ENCODE measurements around the gene ADGB.

The ADGB gene

DNA sequence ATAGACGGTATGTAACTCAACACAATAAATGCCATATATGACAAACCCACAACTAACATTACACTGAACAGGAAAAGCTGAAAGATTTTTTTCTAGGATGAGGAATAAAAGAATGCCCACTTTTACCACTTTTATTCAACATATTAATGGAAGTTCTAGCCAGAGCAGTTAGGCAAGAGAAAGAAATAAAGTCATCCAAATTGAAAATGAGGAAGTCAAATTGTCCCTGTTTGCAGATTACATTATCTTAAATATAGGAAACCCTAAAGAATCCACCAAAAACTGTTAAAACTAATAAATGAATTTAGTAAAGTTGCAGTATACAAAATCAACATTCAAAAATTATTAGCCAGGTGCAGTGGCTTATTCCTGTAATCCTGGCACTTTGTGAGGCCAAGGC, 24.6 kb upstream of the ADGB start:
- Histone ChIP-seq H3K9me3 (ENCODE audit: severe bottlenecking) (no peaks in the 10 kb centered on the region), H3K27me3 (ENCODE audit: insufficient read depth, poor library complexity, severe bottlenecking) (no peaks in the 10 kb centered on the region), H3K4me3 (ENCODE audit: severe bottlenecking) (no peak overlapping the region), H3K36me3 (ENCODE audit: low read depth) (no peaks in the 10 kb centered on the region), H3K27ac (ENCODE audit: poor library complexity, severe bottlenecking) (no peak overlapping the region), H3K4me1 (ENCODE audit: insufficient read depth, poor library complexity, severe bottlenecking) (no peaks in the 10 kb centered on the region)
- DNase-seq (ENCODE audit: low spot score) (no peak), ATAC-seq (ENCODE audit: low read depth) (no peak)
- TF ChIP-seq, protein P1, sequence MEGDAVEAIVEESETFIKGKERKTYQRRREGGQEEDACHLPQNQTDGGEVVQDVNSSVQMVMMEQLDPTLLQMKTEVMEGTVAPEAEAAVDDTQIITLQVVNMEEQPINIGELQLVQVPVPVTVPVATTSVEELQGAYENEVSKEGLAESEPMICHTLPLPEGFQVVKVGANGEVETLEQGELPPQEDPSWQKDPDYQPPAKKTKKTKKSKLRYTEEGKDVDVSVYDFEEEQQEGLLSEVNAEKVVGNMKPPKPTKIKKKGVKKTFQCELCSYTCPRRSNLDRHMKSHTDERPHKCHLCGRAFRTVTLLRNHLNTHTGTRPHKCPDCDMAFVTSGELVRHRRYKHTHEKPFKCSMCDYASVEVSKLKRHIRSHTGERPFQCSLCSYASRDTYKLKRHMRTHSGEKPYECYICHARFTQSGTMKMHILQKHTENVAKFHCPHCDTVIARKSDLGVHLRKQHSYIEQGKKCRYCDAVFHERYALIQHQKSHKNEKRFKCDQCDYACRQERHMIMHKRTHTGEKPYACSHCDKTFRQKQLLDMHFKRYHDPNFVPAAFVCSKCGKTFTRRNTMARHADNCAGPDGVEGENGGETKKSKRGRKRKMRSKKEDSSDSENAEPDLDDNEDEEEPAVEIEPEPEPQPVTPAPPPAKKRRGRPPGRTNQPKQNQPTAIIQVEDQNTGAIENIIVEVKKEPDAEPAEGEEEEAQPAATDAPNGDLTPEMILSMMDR (IDR thresholded peaks at IDR 0.05; ENCODE audit: poor library complexity, severe bottlenecking): no peak

DNA sequence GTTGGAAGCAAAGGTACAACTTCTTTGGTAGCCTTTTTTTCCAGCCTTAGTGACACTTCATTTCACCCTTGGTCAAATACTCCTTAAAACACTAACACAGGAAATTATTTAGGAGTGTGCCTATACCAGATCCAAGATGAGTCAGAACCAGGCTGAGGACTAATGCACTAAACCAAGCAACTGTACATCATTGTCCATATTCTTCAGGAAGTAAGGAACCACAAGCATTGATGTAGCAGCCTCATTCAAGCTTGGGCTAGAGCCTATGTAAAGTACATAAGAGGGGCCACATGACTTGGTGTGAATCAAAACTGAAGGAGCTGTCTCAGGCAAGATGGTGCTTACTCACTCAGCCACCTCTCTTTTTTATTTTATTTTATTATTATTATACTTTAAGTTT, 20.7 kb upstream of the ADGB start:
- H3K27ac ChIP-seq (ENCODE audit: poor library complexity, severe bottlenecking): no peak overlapping the region
- no peak for DNase-seq (ENCODE audit: low spot score)
- TF ChIP-seq, protein P1 (IDR thresholded peaks at IDR 0.05; ENCODE audit: poor library complexity, severe bottlenecking): no peak

DNA sequence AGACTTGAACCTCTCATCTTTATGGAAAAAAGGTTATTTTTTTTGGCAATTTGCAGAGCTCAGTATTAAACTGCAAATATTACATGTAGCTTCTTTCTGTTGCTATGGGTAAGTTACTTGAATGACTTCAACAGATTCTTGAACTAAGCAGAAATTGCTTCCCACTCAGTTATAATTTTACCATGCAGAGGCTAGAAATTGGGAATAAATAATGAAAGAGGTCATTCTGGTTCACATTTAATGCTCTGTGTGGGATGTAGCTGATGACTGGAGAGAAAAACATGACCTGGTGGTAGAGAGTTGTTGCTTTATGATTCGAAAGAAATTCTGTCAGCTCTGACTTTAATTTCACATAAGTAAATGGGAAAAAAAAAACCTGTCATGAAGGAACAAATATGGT, 16.8 kb upstream of the ADGB start:
- Histone ChIP-seq H3K4me3 (ENCODE audit: severe bottlenecking) (no peak overlapping the region), H3K4me1 (ENCODE audit: insufficient read depth, poor library complexity, severe bottlenecking) (no peaks in the 10 kb centered on the region), H3K36me3 (ENCODE audit: low read depth) (no peaks in the 10 kb centered on the region), H3K9me3 (ENCODE audit: severe bottlenecking) (no peaks in the 10 kb centered on the region), H3K27me3 (ENCODE audit: insufficient read depth, poor library complexity, severe bottlenecking) (no peaks in the 10 kb centered on the region), H3K27ac (ENCODE audit: poor library complexity, severe bottlenecking) (no peak overlapping the region)
- TF ChIP-seq, protein P1 (IDR thresholded peaks at IDR 0.05; ENCODE audit: poor library complexity, severe bottlenecking): no peak
- DNase-seq (ENCODE audit: low spot score) (no peak), ATAC-seq (ENCODE audit: low read depth) (no peak)

More for the DNA sequence above, 20.7 kb upstream of the ADGB start:
- H3K9me3 ChIP-seq (ENCODE audit: severe bottlenecking): no peaks in the 10 kb centered on the region
- no peaks in the 10 kb centered on the region for H3K36me3 ChIP-seq (ENCODE audit: low read depth)
- ATAC-seq (ENCODE audit: low read depth): peak; percentile 60; the same call in 2 of the 3 replicates
- no peak overlapping the region for H3K4me3 ChIP-seq (ENCODE audit: severe bottlenecking)
- no peaks in the 10 kb centered on the region for H3K4me1 ChIP-seq (ENCODE audit: insufficient read depth, poor library complexity, severe bottlenecking)
- H3K27me3 ChIP-seq (ENCODE audit: insufficient read depth, poor library complexity, severe bottlenecking): no peaks in the 10 kb centered on the region

DNA sequence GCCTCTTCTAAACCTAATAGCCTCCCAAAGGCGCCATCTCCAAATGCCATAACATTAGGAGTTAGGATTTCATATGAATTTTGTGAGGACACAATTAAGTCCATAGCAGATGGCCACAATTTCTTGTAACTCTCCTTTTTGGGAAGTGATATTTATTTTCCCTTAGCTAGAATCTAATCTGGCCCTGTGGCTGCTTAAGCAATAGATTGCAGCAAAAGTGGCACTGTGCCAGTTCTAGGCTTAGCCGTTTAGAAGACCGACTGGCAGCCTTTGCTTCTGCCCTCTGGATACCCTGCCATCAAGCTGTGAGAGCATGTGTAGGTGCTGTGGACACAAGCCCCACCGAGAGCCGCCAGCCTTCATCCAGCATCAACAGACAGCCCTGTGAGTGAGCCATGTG, 15.9 kb upstream of the ADGB start:
- ATAC-seq (ENCODE audit: low read depth): no peak
- TF ChIP-seq, protein P1 (IDR thresholded peaks at IDR 0.05; ENCODE audit: poor library complexity, severe bottlenecking): no peak
- no peaks in the 10 kb centered on the region for H3K4me1 ChIP-seq (ENCODE audit: insufficient read depth, poor library complexity, severe bottlenecking)
- no peak for DNase-seq (ENCODE audit: low spot score)
- H3K27me3 ChIP-seq (ENCODE audit: insufficient read depth, poor library complexity, severe bottlenecking): no peaks in the 10 kb centered on the region
- H3K27ac ChIP-seq (ENCODE audit: poor library complexity, severe bottlenecking): no peak overlapping the region
- H3K4me3 ChIP-seq (ENCODE audit: severe bottlenecking): no peak overlapping the region
- no peaks in the 10 kb centered on the region for H3K36me3 ChIP-seq (ENCODE audit: low read depth)
- no peaks in the 10 kb centered on the region for H3K9me3 ChIP-seq (ENCODE audit: severe bottlenecking)

DNA sequence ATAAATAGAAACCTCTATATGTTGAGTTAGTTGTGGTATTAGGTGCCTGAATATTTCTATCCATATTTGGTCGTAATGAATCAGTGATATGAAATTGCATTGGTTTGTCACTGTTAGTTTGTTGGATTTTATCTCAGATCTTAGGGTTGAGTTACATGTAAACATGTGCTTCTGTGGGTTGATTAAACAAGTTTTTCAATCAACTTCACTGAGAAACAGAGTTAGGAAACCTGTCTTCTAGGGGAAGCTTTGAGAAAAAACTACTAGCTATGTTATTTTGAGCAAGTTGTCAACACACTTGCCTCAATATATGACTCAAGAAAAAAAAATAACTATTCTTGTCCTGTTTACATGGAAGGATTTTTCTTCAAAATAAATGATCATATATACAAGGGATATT, 14.8 kb upstream of the ADGB start:
- H3K27me3 ChIP-seq (ENCODE audit: insufficient read depth, poor library complexity, severe bottlenecking): no peaks in the 10 kb centered on the region
- no peak for ATAC-seq (ENCODE audit: low read depth)
- no peak overlapping the region for H3K27ac ChIP-seq (ENCODE audit: poor library complexity, severe bottlenecking)

More for the DNA sequence above, 14.8 kb upstream of the ADGB start:
- TF ChIP-seq, protein P1 (IDR thresholded peaks at IDR 0.05; ENCODE audit: poor library complexity, severe bottlenecking): no peak
- Histone ChIP-seq H3K9me3 (ENCODE audit: severe bottlenecking) (no peaks in the 10 kb centered on the region), H3K4me1 (ENCODE audit: insufficient read depth, poor library complexity, severe bottlenecking) (no peaks in the 10 kb centered on the region), H3K4me3 (ENCODE audit: severe bottlenecking) (no peak overlapping the region), H3K36me3 (ENCODE audit: low read depth) (no peaks in the 10 kb centered on the region)
- no peak for DNase-seq (ENCODE audit: low spot score)

Measured in RWPE2 (cell line).